BJ (cell line): ENCODE measurements around the gene EXOC6B. TPM values are rescaled to one million over a fixed set of nuclear protein-coding genes. Genes with fewer than 3 reads are reported as not detected.

Source experiments
- CTCF ChIA-PET: fragments of 350-600 bp; formaldehyde crosslinking; extraction: SDS; loops from one replicate; lab custom pipeline; 2021; ENCODE audit warnings: antibody characterized with exemption, inconsistent platforms; lab: Yijun Ruan, JAX
- POLR2A ChIA-PET: fragments of 300-600 bp; sonication (Branson Sonifier 250); formaldehyde crosslinking; extraction: SDS; loops from one replicate; lab custom pipeline; 2021; ENCODE audit warnings: antibody characterized with exemption; lab: Charles Lee
- DNase-seq: peaks from one replicate; pipeline ENCODE4 v3.0.0-alpha.2; 2011; ENCODE audit warnings: low read depth
- H3K27me3 ChIP-seq: 2 replicates; pipeline ENCODE4 v1.6.0; 2011; ENCODE audit warnings: low read length; ENCODE audit not compliant: control insufficient read depth, insufficient read depth
- H3K36me3 ChIP-seq: 2 replicates; pipeline ENCODE4 v1.5.1; 2011; ENCODE audit warnings: low read length; ENCODE audit not compliant: control insufficient read depth, insufficient read depth
- H3K4me3 ChIP-seq: 2 replicates; pipeline ENCODE4 v1.5.1; 2011; ENCODE audit warnings: low read depth, mild to moderate bottlenecking, control low read depth, low read length
- polyA plus RNA-seq: library from polyadenylated mRNA; depleted of rRNA; stranded (reverse); fragments of >200 nt; gene quantifications from 2 replicates; pipeline ENCODE4 v1.2.3, GENCODE V29; 2011
- TF ChIP-seq, protein P1 (sequence below): IDR thresholded peaks from 2 replicates; pipeline ENCODE4 v1.5.1; 2011; ENCODE audit warnings: low read depth, mild to moderate bottlenecking, control low read depth, inconsistent platforms, low read length, moderate library complexity; ENCODE audit not compliant: insufficient read depth

EXOC6B gene
- polyA plus RNA-seq, 1 experiment: 15.5 TPM

DNA sequence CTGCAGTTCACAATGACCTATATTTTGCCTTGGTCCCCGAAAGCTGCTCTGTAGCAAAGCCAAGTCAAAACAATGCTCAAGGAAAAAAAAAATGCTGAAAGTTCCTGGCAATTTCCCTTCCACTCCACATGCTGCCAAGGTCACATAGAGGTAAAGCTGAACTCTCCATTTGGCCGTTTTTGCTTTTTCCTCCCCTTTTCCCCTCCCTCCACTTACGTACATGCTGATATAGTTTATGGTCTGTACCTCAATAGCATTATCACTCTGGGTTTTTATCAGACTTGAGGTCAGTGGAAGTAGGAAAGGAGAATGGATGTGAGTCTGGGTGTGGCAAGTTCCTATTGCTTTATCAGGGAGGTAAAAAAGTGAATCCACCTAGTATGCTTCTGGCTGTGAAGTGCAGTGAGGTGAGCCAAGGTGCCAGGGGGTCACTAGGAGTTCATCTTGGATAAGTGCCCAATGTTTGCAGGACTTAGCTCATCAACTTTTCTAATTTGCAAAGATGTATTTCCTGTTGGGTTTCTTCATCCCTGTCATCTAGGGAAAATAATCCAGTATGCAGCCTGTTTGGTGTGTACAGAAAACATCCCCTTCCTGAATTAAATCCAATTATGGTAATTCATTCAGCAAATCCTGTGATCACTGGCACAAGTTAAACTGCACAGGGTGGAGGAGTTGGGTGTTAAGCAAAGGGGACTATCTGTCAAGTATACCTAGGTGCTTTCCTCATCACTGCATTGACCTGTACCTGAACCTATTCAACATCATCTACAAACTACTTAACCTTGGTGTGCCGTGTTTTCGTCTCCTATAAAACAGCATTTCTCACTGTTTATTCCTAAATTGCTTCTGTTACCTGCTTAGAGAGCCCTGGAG lies 553.8 kb downstream of the EXOC6B start:
- Histone ChIP-seq H3K4me3 (no peak overlapping the region), H3K36me3 (no peaks in the 10 kb centered on the region), H3K27me3 (no peaks in the 10 kb centered on the region)
- TF ChIP-seq, protein P1, sequence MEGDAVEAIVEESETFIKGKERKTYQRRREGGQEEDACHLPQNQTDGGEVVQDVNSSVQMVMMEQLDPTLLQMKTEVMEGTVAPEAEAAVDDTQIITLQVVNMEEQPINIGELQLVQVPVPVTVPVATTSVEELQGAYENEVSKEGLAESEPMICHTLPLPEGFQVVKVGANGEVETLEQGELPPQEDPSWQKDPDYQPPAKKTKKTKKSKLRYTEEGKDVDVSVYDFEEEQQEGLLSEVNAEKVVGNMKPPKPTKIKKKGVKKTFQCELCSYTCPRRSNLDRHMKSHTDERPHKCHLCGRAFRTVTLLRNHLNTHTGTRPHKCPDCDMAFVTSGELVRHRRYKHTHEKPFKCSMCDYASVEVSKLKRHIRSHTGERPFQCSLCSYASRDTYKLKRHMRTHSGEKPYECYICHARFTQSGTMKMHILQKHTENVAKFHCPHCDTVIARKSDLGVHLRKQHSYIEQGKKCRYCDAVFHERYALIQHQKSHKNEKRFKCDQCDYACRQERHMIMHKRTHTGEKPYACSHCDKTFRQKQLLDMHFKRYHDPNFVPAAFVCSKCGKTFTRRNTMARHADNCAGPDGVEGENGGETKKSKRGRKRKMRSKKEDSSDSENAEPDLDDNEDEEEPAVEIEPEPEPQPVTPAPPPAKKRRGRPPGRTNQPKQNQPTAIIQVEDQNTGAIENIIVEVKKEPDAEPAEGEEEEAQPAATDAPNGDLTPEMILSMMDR: no peak
- DNase-seq: no peak
- ChIA-PET CTCF (interaction anchor here (0.6 kb wide), 2 partner anchors 338 to 360 kb away, joined by 3 to 5 read pairs; no protein-coding TSS in a partner anchor), POLR2A (no interaction called here)

DNA sequence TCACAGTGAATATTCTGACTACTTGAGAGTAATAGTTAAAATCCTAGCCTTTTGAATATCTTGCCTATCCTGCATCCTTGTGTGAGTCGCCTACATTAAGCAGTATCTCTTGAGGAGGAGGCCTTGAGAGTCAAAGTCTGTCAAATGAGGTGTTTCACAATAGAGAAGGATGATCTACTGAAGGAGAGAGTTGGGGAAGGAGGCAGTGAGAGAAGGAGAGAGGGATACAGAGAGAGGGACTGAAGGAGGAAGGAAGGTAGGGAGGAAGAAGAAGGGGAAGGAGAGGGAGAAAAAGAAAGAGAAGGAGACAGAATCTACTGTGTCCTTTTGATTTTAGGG lies 554.6 kb downstream of the EXOC6B start:
- Histone ChIP-seq H3K36me3 (no peaks in the 10 kb centered on the region), H3K27me3 (no peaks in the 10 kb centered on the region), H3K4me3 (no peak overlapping the region)
- ChIA-PET CTCF (no interaction called here), POLR2A (no interaction called here)
- DNase-seq: no peak
- TF ChIP-seq, protein P1: no peak

DNA sequence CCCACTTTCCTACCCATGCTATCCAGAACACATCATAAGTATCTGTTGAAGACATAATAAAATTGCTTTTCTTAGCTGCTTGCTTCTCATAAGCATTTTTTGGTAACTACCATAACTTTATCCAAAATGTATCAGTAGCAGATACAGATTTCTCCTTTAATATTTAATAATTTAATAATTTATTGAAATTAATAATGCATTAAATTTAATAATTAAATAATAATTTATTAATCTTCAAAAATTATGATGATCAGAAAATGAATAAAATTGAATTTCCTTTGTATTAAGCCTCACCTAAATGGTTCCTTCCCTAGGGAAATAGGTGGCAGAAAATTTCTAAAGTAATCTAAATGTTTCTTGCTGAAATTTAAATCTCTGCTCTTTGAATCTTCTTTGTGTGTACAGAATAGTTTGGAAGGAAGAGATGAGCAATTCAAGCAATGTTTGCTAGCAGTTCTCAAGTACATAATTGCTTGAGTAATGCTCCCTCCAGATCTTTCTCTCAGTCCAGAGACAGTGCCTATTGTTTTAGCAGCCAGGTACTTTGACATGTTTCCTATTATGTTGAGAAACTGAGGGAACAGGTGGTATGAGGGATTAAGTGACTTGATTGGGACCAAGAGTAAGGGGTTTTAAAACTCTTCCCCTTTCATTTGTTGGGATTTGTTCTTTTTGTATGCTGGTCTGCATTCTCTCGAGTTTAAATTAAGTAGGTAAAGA lies 555.1 kb downstream of the EXOC6B start:
- POLR2A ChIA-PET: no interaction called here
- DNase-seq: no peak
- TF ChIP-seq, protein P1: no peak
- CTCF ChIA-PET: no interaction called here
- Histone ChIP-seq H3K4me3 (no peak overlapping the region), H3K27me3 (no peaks in the 10 kb centered on the region), H3K36me3 (no peaks in the 10 kb centered on the region)

DNA sequence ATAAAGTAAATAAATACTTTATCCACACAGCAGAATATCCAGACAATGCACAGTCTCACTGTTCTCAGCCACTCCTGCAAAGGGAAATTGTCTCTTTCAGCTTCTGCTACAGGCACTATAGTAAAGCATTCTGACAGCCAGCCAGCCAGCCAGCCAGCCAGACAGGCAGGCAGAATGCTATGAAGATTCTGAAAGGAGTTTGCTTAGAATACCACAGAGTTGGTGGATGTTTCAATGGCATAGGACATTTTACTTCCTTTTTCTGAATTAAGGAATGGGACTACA lies 562.1 kb downstream of the EXOC6B start:
- H3K4me3 ChIP-seq: no peak overlapping the region
- TF ChIP-seq, protein P1: no peak
- no peaks in the 10 kb centered on the region for H3K36me3 ChIP-seq
- H3K27me3 ChIP-seq: no peaks in the 10 kb centered on the region
- no peak for DNase-seq
- CTCF ChIA-PET: no interaction called here
- POLR2A ChIA-PET: no interaction called here

DNA sequence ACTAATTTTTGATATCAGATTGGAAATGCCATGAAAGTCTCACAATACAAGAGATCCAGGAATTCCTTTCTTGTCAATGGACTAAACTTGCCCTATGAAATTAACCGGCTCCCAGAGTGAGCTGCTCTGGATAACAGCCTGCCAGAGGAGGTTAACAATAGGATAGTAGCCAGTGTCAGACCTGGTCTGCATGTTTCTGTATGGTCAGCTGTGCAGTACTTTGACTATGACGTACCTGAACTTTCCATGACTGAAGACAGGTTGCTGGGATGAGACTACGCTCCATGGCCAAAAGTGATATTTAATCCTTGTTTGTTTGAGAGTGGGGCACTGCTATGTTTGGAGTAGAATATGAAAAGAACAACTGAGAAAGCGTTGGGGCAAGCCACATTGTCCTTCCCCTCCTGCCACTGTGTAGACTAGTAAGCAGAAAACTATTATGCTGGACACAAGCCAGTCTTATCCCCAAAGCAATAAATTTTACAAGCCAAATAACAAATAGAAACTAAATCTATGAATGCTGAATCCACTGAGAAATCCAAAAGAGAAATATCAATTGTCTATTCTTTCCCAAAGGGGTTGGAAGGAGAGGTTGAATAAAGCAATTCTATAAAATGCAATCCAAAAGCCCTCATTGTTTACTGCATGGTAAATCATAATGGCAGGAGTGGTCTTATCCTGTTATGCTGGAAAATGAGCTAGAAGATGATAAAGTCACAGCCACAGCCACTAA lies 562.6 kb downstream of the EXOC6B start:
- Histone ChIP-seq H3K4me3 (no peak overlapping the region), H3K36me3 (no peaks in the 10 kb centered on the region), H3K27me3 (no peaks in the 10 kb centered on the region)
- POLR2A ChIA-PET: no interaction called here
- CTCF ChIA-PET: no interaction called here
- TF ChIP-seq, protein P1: no peak
- DNase-seq: no peak
